OCI-LY3 (cell line): ENCODE measurements around the gene MGAT4A.

Experiments used
- EZH2phosphoT487 ChIP-seq: fragments of 200-600 bp; shearing (Covaris generic); IDR thresholded peaks from 2 replicates; pipeline ENCODE4 v1.6.1; 2018; ENCODE audit warnings: antibody characterized with exemption, mixed run types, low read depth
- TF ChIP-seq, protein P1 (sequence below): fragments of 200-600, 300-600 bp; sonication (generic); IDR thresholded peaks from 2 replicates; pipeline ENCODE4 v1.5.1; 2014; ENCODE audit warnings: antibody characterized with exemption, low read length, low read depth

DNA sequence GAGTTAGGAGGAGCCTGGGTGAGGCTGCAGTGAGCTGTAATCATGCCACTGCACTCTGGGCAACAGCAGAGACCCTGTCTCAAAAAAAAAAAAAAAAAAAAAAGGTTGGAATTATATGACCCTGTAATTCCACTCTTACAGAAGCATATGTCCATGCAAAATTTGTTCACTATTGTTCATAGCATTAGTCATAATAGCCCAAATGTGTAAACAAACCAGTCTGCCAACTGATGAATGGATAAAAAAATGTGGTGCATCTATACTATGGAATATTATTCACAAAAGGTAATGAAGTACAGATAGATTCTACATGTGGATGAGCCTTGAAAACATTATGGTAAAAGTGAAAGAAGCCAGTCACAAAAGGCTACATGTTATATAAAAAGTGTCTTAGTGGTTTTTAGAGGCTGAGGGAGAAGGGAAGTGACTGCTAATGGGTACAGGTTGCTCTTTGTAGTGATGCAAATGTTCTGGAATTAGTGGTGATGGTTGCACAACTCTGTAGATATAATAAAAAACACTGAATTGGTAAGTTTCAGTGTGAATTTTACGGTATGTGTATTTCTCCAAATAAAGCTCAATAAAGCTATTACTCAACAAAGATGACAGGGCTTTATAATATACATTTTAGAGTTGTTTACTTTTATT is 132.0 kb downstream of the MGAT4A start:
- TF ChIP-seq, protein P1, sequence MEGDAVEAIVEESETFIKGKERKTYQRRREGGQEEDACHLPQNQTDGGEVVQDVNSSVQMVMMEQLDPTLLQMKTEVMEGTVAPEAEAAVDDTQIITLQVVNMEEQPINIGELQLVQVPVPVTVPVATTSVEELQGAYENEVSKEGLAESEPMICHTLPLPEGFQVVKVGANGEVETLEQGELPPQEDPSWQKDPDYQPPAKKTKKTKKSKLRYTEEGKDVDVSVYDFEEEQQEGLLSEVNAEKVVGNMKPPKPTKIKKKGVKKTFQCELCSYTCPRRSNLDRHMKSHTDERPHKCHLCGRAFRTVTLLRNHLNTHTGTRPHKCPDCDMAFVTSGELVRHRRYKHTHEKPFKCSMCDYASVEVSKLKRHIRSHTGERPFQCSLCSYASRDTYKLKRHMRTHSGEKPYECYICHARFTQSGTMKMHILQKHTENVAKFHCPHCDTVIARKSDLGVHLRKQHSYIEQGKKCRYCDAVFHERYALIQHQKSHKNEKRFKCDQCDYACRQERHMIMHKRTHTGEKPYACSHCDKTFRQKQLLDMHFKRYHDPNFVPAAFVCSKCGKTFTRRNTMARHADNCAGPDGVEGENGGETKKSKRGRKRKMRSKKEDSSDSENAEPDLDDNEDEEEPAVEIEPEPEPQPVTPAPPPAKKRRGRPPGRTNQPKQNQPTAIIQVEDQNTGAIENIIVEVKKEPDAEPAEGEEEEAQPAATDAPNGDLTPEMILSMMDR: no peak
- no peak for TF ChIP-seq EZH2phosphoT487
